Activated CD4-positive, alpha-beta T cell treated with anti-CD3 and anti-CD28 coated beads for 48 hours (primary cell): ENCODE measurements around the gene NT5DC2.

Experiments
- DNase-seq: peaks from one replicate; pipeline ENCODE4 v3.0.0-alpha.2; 2020

Gene NT5DC2

DNA sequence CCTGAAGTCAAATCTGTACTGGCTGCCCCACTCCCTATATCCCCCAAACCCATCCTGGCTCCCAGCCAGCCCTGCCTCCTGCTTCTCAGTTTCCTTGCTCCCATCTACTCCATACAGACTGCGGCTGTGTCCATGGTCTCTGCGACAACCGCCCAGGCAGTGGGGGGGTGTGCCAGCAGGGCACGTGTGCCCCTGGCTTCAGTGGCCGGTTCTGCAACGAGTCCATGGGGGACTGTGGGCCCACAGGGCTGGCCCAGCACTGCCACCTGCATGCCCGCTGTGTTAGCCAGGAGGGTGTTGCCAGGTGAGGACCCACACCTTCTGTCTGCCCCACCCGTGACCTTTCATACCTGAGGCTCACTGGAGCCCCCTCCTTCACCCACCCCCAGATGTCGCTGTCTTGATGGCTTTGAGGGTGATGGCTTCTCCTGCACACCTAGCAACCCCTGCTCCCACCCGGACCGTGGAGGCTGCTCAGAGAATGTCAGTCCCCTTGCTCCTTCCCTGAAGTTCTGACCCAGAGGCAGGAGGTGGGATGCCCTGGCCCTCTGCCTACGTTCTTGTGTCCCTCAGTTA lies 23.8 kb downstream of the NT5DC2 start:
- no peak for DNase-seq

DNA sequence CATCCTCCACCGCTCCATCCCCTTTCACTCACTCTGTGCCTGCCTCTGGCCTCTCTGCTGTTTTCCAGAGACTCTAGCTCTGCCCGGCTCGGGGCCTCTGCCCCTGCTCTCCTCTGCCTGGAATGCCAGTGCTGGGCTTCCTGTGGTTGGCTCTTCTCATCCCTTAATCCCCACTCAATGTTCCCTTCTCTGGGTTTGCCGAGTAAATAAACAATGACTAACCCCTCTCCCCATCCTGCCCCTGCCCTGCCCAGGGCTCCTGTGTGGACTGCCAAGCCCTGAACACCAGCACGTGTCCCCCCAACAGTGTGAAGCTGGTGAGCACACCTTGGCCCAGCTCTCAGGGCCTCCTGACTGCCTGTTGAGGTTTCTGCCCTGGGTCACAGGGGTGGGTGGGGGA lies 26.3 kb downstream of the NT5DC2 start:
- no peak for DNase-seq

DNA sequence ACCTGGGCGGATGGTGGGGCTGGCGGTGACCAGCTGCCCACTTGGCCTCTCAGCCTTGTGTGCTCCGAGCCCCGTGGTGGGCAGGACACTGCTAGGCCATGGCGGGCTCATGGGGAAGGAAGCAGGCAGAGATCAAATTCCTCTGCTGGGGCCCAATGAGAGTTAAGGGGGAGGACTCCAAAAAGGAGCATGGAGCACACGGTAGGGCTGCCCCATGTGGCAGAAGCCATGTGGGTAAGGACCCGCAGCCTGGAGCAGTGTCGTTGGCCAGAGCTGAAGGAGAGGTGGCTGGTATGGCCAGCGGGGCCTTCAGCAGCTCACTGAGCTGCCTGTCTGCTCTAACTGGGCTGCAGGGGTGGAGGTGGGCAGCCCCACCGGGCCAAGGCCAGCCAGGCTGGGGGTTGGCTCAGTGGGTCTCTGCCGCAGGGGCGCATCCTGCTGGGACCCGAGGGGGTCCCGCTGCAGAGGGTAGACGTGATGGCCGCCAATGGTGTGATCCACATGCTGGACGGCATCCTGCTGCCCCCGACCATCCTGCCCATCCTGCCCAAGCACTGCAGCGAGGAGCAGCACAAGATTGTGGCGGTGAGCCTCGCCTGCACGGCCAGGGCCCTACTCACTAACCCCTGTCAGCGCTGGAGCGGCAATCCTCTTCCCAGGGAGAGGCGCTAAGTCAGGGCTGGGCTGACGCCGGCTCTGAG lies 27.2 kb downstream of the NT5DC2 start:
- no peak for DNase-seq

DNA sequence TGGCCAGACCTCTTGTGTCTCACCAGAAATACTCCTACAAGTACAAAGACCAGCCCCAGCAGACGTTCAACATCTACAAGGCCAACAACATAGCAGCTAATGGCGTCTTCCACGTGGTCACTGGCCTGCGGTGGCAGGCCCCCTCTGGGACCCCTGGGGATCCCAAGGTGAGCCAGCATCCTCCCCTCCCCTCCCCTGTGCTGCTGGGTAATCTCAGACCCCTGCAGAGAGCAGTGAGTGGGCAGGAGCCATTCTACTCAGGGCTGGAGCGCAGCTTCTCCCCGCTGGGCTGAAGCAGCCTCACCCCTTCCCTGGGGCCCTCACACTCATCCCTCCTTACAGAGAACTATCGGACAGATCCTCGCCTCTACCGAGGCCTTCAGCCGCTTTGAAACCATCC lies 28.7 kb downstream of the NT5DC2 start:
- no peak for DNase-seq

DNA sequence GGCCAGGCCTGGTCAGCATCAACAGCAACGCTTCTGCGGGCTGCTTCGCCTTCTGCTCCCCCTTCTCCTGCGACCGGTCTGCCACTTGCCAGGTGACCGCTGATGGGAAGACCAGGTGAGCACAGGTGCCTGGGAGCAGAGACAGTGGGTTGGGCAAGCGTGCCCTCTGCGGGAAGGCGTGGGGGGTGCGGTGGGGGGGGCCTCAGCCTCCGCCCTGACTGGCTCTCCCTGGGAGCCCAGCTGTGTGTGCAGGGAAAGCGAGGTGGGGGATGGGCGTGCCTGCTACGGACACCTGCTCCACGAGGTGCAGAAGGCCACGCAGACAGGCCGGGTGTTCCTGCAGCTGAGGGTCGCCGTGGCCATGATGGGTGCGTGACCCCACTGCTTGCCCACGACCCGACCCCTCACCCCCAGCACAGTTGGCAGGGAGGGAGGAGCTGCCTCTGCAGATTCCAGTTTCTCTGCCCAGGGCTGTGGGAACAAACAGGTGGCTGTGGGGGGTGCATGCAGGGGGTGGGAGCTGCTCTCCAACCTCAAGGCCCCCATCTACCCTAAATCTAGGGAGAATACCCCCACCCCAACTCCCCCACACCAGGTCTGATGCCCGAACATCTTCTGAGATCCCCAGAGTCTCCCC lies 29.8 kb downstream of the NT5DC2 start:
- no peak for DNase-seq

DNA sequence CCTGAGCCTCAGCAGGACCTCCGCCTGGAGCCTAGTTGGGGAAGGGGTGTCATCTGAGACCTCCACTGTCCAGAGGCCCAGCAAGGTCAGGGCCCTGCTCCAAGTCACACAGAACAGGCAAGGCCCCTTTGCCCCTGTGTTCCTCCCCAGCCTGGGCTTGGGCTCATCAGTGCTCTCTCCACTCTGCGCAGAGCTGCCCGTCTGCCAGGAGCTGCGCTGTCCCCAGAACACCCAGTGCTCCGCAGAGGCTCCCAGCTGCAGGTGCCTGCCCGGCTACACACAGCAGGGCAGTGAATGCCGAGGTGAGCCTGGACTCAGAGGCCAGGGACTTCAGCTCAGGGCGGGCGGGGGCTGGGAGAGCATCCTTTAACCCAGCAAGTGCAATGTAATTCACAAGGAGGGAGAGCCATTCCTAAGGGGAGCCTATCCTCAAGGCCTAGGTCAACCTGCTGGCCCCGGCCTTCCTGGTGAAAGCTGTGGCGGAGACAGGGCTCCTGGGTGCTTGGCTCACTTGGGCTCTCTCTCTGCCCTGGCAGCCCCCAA lies 30.8 kb downstream of the NT5DC2 start:
- no peak for DNase-seq

DNA sequence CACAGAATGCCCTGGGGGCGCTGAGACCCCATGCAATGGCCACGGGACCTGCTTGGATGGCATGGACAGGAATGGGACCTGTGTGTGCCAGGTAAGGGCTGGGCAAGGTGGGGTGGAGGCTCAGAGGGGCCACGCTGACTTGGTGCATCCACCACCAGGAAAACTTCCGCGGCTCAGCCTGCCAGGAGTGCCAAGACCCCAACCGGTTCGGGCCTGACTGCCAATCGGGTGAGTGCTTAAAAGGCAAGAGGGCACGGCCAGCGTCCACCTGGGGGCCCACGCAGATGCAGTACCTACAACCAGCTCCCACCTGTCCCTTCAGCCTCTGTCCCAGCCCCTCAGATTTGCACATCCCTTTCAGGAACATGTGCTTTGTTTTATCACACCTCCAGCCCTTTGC lies 31.7 kb downstream of the NT5DC2 start:
- no peak for DNase-seq

DNA sequence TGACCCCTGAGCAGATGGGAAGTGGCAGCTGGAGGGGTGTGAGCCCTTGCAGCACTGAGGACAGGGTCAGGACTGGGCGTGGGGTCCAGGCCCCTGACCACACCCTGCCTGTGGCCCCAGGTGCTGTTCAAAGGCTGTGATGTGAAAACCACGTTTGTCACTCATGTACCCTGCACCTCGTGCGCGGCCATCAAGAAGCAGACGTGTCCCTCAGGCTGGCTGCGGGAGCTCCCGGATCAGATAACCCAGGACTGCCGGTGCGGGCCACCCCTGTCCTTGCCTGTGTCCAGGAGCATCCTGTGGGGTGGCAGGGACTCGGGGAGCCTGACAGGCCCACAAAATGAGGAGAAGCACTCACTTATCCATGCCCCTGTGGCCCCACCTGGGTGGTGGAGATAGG lies 32.6 kb downstream of the NT5DC2 start:
- DNase-seq, result no peak

DNA sequence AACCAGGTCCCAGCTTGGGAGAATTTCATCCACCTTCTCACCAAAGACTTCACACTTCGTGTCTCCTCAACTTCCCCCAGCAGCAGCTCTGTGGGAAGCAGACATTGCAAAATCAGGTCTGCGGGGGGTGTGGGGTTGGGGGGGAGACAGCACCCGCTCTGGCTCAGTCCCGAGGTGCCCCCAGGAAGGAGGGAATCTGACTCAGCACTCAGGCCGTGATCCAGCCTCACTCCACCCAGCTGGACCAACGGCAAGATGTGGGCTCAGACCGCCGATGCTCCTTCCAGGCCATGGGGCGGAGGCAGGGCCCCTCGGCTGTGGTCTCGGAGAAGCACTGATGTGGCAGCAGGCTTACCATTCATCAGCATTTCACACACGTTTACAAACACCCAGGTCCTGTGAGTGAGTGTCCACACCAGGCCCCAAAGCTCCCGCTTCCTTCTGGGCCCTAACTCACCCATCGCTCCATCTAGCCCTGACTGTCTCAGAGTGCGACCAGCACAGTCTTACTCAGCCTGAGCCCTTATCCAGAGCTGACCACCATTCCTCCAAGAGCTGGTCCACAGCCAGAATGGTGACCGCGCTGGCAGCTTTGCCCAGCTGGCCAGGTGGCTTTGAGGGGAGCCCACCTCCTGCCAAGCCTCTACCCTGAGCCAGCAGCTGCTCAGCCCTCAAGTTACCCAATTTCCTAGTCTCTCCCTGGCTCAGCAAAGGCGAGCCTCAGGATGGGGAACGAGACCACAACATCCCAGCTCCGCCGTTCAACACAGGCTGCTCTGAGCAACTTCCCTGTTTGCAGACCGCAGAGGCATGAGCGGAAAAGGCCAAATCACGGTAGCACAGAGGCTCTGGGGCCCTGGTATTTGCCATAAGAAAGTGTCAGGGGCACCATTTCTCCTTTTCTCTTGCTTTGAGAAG lies 35.3 kb downstream of the NT5DC2 start:
- DNase-seq, result no peak

DNA sequence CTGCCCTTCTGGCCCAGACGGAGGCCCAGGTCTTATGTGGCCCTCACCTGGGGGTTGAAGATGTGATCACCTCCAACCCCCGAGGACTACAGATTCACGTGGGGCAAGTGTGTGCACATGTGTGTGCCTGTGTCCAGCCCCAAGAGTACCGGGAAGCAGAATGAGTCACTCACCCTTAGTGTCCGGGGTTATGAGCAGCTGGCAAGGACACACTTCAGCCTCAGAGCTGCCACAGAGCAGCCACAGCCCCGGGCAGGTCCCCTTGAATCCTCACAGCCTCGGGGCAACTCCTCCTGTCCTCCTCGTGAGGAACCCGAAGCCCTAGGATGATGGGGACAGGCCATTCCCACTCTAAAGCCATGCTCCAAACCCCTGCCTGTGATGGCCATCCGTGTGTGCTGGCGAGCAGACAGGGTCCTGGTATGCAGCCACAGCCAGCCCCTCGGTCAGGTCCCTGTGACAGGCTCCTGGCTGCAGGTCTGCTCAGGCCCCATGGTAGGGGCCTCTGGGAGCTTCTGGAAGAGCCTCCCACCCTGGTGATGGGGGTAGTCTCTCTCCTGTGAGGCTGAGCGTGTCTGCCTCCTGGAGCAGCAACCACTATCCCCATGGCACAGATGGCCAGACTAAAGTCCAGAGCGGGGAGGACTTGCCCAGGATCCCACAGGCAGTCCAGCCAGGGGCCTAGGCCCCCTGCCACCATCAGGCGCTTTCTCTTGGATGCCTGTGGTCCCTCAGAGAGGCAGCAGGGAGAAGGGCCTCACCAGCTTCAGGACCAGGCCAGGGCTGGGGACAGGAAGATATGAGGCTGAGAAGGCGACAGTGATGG lies 37.7 kb downstream of the NT5DC2 start:
- no peak for DNase-seq

DNA sequence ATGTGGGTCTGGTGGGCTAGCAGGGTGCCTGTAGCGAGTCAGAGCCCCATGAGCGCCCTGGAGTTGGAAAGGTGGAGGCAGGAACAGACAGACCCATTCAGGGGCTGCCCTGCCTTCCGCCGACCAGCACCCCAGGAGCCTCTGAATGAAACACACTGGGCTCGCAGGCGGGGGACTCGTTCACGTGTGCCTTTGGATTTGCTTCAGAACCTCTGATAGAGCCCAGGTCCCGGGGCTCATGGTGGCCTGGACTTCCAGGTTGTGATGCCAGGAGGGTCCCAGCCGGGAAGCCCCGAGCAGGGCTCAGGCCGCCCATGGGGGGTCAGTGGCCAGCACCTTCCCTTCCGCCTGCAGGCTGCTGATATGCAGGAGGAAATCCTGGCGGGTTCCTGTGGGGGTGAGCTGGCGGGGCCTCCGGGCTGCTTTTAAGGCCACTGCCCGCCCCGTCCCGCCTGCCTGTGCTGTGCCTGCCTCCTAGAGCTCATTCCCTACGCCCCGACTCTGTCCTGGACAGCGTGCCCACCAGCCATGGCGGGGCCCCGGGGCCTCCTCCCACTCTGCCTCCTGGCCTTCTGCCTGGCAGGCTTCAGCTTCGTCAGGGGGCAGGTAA lies 38.7 kb downstream of the NT5DC2 start, which contains the start of gene STAB1:
Gene STAB1 (plus strand): TSS at position 453 of the 610 bp plus-strand sequence. CDS start 76 bp downstream, at position 529.
- no peak for DNase-seq

DNA sequence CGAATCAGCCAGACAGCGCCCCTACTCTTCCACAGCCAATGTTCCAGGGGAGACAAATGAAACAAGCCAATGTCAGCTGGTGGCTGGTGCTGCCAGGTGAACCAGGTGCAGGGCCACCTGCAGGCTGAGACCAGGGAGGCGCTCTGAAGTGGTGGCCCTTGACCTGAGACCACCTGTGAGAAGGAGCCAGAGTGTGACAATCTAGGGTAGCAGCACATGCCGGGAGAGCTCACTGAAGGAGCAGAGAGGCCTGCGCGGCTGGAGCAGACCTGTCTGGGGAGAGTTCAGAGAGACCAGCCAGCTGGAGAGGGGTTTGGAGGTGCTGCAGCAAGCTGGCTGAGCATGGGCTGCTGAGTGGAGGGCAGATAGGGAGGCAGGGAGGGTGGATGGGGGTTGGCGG lies 39.2 kb downstream of the NT5DC2 start:
- no peak for DNase-seq

DNA sequence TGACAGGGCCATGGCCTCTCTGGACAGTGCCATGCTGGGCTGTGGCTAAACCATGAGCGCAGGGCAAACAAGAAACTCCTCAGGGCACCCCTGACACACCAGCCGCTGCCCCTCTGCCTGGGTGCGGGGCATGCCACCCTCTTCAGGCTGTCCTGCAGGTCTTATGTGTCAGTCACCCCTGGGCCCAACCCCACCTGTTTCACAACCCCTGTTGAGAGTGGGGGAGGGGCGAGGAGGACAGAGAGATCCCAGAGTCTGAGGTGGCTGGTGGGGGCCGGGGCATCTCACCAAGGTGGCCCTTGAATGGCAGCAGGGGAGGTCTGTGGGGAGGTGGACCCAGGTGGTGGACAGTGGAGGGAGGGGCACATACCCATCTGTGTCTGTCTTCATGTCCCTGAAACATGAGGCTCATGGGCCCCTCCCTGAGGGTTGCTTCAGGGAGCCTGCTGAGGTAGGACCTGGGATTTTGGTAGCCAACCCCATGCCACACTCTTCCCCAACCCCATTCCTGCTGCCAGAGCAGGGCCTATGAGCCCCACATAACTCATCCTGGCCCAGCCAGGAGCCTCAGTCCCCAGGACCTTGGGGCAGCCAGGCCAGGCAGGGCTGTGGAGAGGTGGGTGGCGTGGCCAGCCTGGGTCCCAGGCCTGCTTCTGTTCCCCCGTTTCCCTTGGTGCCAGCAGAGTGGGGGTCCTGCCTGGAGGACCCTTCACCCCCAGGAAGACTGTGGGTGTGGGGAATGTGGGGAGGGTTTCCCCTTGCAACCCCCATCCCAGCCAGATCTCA lies 40.2 kb downstream of the NT5DC2 start:
- no peak for DNase-seq

DNA sequence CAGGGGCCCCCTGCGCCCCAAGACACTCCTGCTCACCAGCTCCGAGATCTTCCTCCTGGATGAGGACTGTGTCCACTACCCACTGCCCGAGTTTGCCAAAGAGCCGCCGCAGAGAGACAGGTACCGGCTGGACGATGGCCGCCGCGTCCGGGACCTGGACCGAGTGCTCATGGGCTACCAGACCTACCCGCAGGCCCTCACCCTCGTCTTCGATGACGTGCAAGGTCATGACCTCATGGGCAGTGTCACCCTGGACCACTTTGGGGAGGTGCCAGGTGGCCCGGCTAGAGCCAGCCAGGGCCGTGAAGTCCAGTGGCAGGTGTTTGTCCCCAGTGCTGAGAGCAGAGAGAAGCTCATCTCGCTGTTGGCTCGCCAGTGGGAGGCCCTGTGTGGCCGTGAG lies 41.6 kb downstream of the NT5DC2 start:
- DNase-seq, result no peak

DNA sequence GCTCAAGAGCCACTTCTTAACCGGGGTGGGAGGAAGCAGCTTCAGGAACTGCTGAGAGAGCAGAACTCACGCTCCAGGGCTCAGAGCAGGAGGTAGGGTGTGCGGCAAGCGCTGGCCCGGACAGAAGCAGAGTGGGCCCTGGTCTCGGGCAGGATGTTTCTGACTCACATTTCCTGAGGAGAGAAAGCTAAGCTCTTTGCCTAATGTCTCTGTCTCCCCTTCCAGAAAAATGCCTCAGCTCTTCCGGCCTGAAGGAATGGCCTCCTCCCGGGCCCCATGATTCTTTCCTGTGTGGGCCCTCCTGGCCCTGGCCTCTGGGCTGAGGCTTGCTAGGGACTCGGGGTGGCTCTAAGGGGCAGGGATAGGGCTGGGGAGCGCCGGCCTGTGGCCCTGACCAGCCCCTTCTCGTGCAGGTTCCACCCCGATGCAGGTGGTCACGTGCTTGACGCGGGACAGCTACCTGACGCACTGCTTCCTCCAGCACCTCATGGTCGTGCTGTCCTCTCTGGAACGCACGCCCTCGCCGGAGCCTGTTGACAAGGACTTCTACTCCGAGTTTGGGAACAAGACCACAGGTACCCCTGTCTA lies 42.6 kb downstream of the NT5DC2 start:
- no peak for DNase-seq

DNA sequence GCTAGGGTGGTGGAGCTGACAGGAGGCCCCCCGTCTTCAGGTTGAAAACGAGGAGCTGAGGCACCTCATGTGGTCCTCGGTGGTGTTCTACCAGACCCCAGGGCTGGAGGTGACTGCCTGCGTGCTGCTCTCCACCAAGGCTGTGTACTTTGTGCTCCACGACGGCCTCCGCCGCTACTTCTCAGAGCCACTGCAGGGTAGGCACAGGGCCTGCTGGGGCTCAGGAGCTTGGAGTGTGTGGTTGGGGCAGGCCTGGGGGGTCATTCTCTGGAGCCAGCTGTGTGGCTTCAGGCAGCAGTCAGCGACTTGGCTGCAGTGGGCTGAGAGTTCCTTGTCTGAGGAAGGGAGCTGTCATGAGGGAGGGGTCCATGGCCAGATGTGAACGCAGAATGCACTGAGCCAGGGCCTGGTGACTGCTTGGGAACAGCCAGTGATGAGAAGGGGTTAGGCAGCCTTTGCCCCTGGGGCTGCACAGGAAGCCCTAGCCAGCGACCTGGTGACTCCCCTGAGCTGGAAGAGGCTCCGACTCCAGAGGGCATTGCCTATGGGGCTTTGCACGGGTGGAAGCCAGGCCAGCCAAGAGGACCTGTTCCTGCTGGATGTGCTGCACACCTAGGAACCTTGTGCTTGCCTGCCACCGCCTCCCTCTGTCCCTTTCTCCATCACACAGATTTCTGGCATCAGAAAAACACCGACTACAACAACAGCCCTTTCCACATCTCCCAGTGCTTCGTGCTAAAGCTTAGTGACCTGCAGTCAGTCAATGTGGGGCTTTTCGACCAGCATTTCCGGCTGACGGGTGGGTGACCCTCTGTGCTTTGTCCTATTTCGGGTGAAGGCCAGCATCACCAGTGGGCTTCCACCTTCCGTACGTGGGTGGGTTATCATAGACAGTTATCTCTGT lies 43.4 kb downstream of the NT5DC2 start:
- no peak for DNase-seq

DNA sequence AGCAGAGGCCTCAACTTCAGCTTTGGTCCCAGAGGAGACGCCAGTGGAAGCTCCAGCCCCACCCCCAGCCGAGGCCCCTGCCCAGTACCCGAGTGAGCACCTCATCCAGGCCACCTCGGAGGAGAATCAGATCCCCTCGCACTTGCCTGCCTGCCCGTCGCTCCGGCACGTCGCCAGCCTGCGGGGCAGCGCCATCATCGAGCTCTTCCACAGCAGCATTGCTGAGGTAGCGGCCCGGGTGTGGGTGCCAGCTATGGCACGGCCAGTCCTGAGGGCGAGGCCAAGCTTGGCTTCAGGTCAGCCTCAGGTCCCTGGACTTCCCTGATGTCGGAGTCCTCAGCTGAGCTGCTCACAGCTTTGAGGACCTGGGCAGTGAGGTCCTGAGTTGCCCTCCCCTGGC lies 44.2 kb downstream of the NT5DC2 start:
- DNase-seq, result no peak

DNA sequence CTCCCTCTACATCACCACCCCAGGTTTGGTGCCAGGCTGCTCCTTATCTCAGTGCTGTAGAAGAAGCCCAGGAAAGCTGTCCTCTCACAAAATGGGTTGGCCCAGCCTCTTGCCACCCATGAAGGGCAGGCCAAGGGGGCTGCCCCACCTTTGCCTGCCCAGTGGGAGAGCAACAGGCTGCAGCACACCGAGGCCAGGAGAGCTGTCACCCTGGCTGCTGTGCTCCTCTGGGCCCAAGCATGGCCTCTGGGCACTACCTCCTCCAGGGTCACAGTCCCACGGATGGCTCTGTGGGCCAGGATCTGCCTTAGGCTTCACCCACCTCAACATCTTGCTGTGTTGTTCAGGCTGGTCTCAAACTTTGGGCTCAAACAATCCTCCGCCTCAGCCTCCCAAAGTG lies 44.9 kb downstream of the NT5DC2 start:
- no peak for DNase-seq
